PC-3 (cell line): ENCODE results near the gene RHBG.

Experiments
- CTCF ChIP-seq: fragments of 300-600 bp; sonication (generic); conservative IDR thresholded peaks from 2 replicates; pipeline ENCODE4 v1.5.1; 2017; ENCODE audit warnings: antibody characterized with exemption, low read depth, mild to moderate bottlenecking, low read length
- EZH2 ChIP-seq: fragments of 300-600 bp; sonication (generic); IDR thresholded peaks from one replicate; pipeline ENCODE4 v1.6.1; 2017; ENCODE audit warnings: antibody characterized with exemption, mild to moderate bottlenecking, low read length; ENCODE audit not compliant: unreplicated experiment
- EZH2phosphoT487 ChIP-seq: fragments of 300-600 bp; sonication (generic); IDR thresholded peaks from 2 replicates; pipeline ENCODE4 v1.6.1; 2018; ENCODE audit warnings: mild to moderate bottlenecking, antibody characterized with exemption, low read length, borderline replicate concordance

GRCh38 chr1:156405670-156406069, 36.7 kb downstream of the RHBG start:
- no peak for TF ChIP-seq CTCF
- TF ChIP-seq EZH2phosphoT487: no peak
- no peak for TF ChIP-seq EZH2
